Muscle layer of colon (tissue), 2 donors: ENCODE results near the gene ACAN.

Experiments used
- H3K27ac ChIP-seq: one replicate; pipeline ENCODE4 v1.7.0; 2013; ENCODE audit warnings: low read depth, mild to moderate bottlenecking, low read length, moderate library complexity
- H3K27me3 ChIP-seq, 2 donors: one replicate each; pipeline ENCODE4 v1.7.0; 2013; ENCODE audit warnings: low read length in 2 of 2, mild to moderate bottlenecking in 2 of 2; ENCODE audit not compliant: insufficient read depth in 2 of 2, control insufficient read depth in 1 of 2
- H3K36me3 ChIP-seq: one replicate; pipeline ENCODE4 v1.7.0; 2013; ENCODE audit warnings: mild to moderate bottlenecking, low read length; ENCODE audit not compliant: insufficient read depth
- H3K4me1 ChIP-seq: one replicate; pipeline ENCODE4 v1.7.0; 2013; ENCODE audit warnings: mild to moderate bottlenecking, low read length; ENCODE audit not compliant: insufficient read depth
- H3K4me3 ChIP-seq, 2 donors: one replicate each; pipeline ENCODE4 v1.7.0; 2013; ENCODE audit warnings: low read length in 2 of 2, low read depth in 1 of 2, mild to moderate bottlenecking in 1 of 2, moderate library complexity in 1 of 2
- H3K9ac ChIP-seq: one replicate; pipeline ENCODE4 v1.7.0; 2013; ENCODE audit warnings: low read length
- H3K9me3 ChIP-seq: one replicate; pipeline ENCODE4 v1.7.0; 2013; ENCODE audit warnings: mild to moderate bottlenecking, low read length
- donor health status: abdominal sarcoma.
- donor health status: Adenocarcinoma of cecum.

The ACAN gene

GRCh38 chr15:88803241-88803919 is at the start of gene ACAN:
Gene ACAN, plus strand, starts transcription at chr15:88803436. Its CDS starts 32,771 bp downstream, at chr15:88836207.
- Histone ChIP-seq H3K27ac (no peak within 1 kb of the TSS), H3K9me3 (no peaks in the 10 kb centered on the region), H3K9ac (no peak within 1 kb of the TSS), H3K27me3 (peaks cover 0 to 29% of the 10 kb centered on the region in 2 donors), H3K36me3 (no peaks in the 10 kb centered on the region), H3K4me1 (no peaks in the 10 kb centered on the region), H3K4me3 (no peak within 1 kb of the TSS)

- Histone ChIP-seq H3K4me3 (no peak overlapping the region), H3K36me3 (no peaks in the 10 kb centered on the region), H3K27me3 (no peaks in the 10 kb centered on the region), H3K27ac (no peak overlapping the region), H3K4me1 (no peaks in the 10 kb centered on the region), H3K9ac (no peak overlapping the region), H3K9me3 (no peaks in the 10 kb centered on the region)
Observed at GRCh38 chr15:88756521-88756920, 46.7 kb upstream of the ACAN start.

GRCh38 chr15:88756921-88757320 is 46.3 kb upstream of the ACAN start:
- Histone ChIP-seq H3K9ac (no peak overlapping the region), H3K27me3 (no peaks in the 10 kb centered on the region), H3K27ac (no peak overlapping the region), H3K36me3 (no peaks in the 10 kb centered on the region), H3K4me3 (no peak overlapping the region), H3K9me3 (no peaks in the 10 kb centered on the region), H3K4me1 (no peaks in the 10 kb centered on the region)

- Histone ChIP-seq H3K4me1 (no peaks in the 10 kb centered on the region), H3K9me3 (no peaks in the 10 kb centered on the region), H3K27me3 (no peaks in the 10 kb centered on the region)
Observed at GRCh38 chr15:88759872-88760271, 43.4 kb upstream of the ACAN start.

GRCh38 chr15:88764448-88764847 is 38.8 kb upstream of the ACAN start:
- no peak overlapping the region for H3K27ac ChIP-seq
- peaks cover 0 to 4% of the 10 kb centered on the region in 2 donors for H3K27me3 ChIP-seq
- H3K36me3 ChIP-seq = no peaks in the 10 kb centered on the region
- H3K4me3 ChIP-seq = no peak overlapping the region
- H3K9ac ChIP-seq = no peak overlapping the region
- no peaks in the 10 kb centered on the region for H3K9me3 ChIP-seq
- H3K4me1 ChIP-seq = no peaks in the 10 kb centered on the region

More at GRCh38 chr15:88759872-88760271, 43.4 kb upstream of the ACAN start:
- no peak overlapping the region for H3K27ac ChIP-seq
- H3K9ac ChIP-seq = no peak overlapping the region
- H3K4me3 ChIP-seq = no peak overlapping the region
- H3K36me3 ChIP-seq = no peaks in the 10 kb centered on the region

- H3K4me3 ChIP-seq = no peak overlapping the region
- no peak overlapping the region for H3K9ac ChIP-seq
- H3K4me1 ChIP-seq = no peaks in the 10 kb centered on the region
- H3K27ac ChIP-seq = no peak overlapping the region
- no peaks in the 10 kb centered on the region for H3K36me3 ChIP-seq
- H3K9me3 ChIP-seq = no peaks in the 10 kb centered on the region
- H3K27me3 ChIP-seq = peaks cover 0 to 9% of the 10 kb centered on the region in 2 donors
Observed at GRCh38 chr15:88765212-88765611, 38.0 kb upstream of the ACAN start.

GRCh38 chr15:88769161-88769971 is 33.9 kb upstream of the ACAN start:
- Histone ChIP-seq H3K27me3 (peaks cover 0 to 9% of the 10 kb centered on the region in 2 donors), H3K4me1 (no peaks in the 10 kb centered on the region), H3K36me3 (no peaks in the 10 kb centered on the region), H3K9me3 (no peaks in the 10 kb centered on the region), H3K27ac (no peak overlapping the region), H3K9ac (no peak overlapping the region), H3K4me3 (no peak overlapping the region)

GRCh38 chr15:88775776-88776175 is 27.5 kb upstream of the ACAN start:
- Histone ChIP-seq H3K9ac (no peak overlapping the region), H3K4me1 (no peaks in the 10 kb centered on the region), H3K27ac (no peak overlapping the region)

GRCh38 chr15:88776646-88777045 is 26.6 kb upstream of the ACAN start:
- Histone ChIP-seq H3K27ac (no peak overlapping the region), H3K4me1 (no peaks in the 10 kb centered on the region), H3K4me3 (no peak overlapping the region)

More at GRCh38 chr15:88775776-88776175, 27.5 kb upstream of the ACAN start:
- H3K4me3 ChIP-seq = no peak overlapping the region
- no peaks in the 10 kb centered on the region for H3K9me3 ChIP-seq
- no peaks in the 10 kb centered on the region for H3K36me3 ChIP-seq
- no peaks in the 10 kb centered on the region for H3K27me3 ChIP-seq

GRCh38 chr15:88779944-88780343 is 23.3 kb upstream of the ACAN start:
- Histone ChIP-seq H3K9ac (no peak overlapping the region), H3K36me3 (no peaks in the 10 kb centered on the region), H3K4me1 (no peaks in the 10 kb centered on the region), H3K27ac (no peak overlapping the region), H3K27me3 (no peaks in the 10 kb centered on the region), H3K9me3 (no peaks in the 10 kb centered on the region), H3K4me3 (no peak overlapping the region)

More at GRCh38 chr15:88776646-88777045, 26.6 kb upstream of the ACAN start:
- Histone ChIP-seq H3K36me3 (no peaks in the 10 kb centered on the region), H3K9ac (no peak overlapping the region), H3K27me3 (no peaks in the 10 kb centered on the region), H3K9me3 (no peaks in the 10 kb centered on the region)

GRCh38 chr15:88782465-88782864 is 20.8 kb upstream of the ACAN start:
- no peaks in the 10 kb centered on the region for H3K9me3 ChIP-seq
- H3K27ac ChIP-seq = no peak overlapping the region
- no peak overlapping the region for H3K9ac ChIP-seq
- no peaks in the 10 kb centered on the region for H3K27me3 ChIP-seq
- H3K36me3 ChIP-seq = no peaks in the 10 kb centered on the region
- no peaks in the 10 kb centered on the region for H3K4me1 ChIP-seq
- no peak overlapping the region for H3K4me3 ChIP-seq
